ENCODE results near the gene NEK1.
"Not testable (repeated sequence)": the region's sequence is repeated elsewhere in the genome, so short reads cannot be mapped to it uniquely, and the experiment has no call there.

NEK1 gene

GRCh38 chr4:169612871-169613859 is 782 bp upstream of the NEK1 start:
- peak overlapping the region in 18 of 21 experiments; percentile 51 to 98 (median 94) for H3K27ac ChIP-seq
- peak overlapping the region; percentile 60 to 89 (median 83) for H3K4me3 ChIP-seq

GRCh38 chr4:169611157-169611556 is 1.2 kb downstream of the NEK1 start:
- H3K27ac ChIP-seq, result peak overlapping the region in 3 of 21 experiments; percentile 8 to 94 (median 37)
- H3K4me3 ChIP-seq, result peak overlapping the region in 2 of 7 experiments; percentile 79 to 84

GRCh38 chr4:169604903-169605331 is 7.5 kb downstream of the NEK1 start:
- Histone ChIP-seq H3K27ac (peak overlapping the region in 1 of 21 experiments; percentile 42), H3K4me3 (no peak overlapping the region)

- Histone ChIP-seq H3K27ac (peak overlapping the region in 1 of 21 experiments; percentile 7), H3K4me3 (no peak overlapping the region)
Observed at GRCh38 chr4:169604131-169604900, 8.1 kb downstream of the NEK1 start.

GRCh38 chr4:169603312-169603711 is 9.1 kb downstream of the NEK1 start:
- Histone ChIP-seq H3K27ac (no peak overlapping the region), H3K4me3 (no peak overlapping the region)

GRCh38 chr4:169601016-169601771 is 11.2 kb downstream of the NEK1 start:
- H3K4me3 ChIP-seq, result no peak overlapping the region
- no peak overlapping the region for H3K27ac ChIP-seq

GRCh38 chr4:169594560-169595195 is 17.7 kb downstream of the NEK1 start:
- Histone ChIP-seq H3K4me3 (no peak overlapping the region), H3K27ac (no peak overlapping the region)

GRCh38 chr4:169593050-169593560 is 19.3 kb downstream of the NEK1 start:
- Histone ChIP-seq H3K4me3 (no peak overlapping the region), H3K27ac (no peak overlapping the region)

- H3K27ac ChIP-seq, result no peak overlapping the region
- H3K4me3 ChIP-seq, result no peak overlapping the region
Observed at GRCh38 chr4:169583563-169583962, 28.8 kb downstream of the NEK1 start.

- Histone ChIP-seq H3K4me3 (no peak overlapping the region), H3K27ac (no peak overlapping the region)
Observed at GRCh38 chr4:169582706-169583105, 29.7 kb downstream of the NEK1 start.

- no peak overlapping the region for H3K27ac ChIP-seq
- H3K4me3 ChIP-seq, result no peak overlapping the region
Observed at GRCh38 chr4:169582203-169582602, 30.2 kb downstream of the NEK1 start.

GRCh38 chr4:169573889-169574288 is 38.5 kb downstream of the NEK1 start:
- H3K4me3 ChIP-seq, result no peak overlapping the region
- no peak overlapping the region for H3K27ac ChIP-seq

GRCh38 chr4:169571435-169571834 is 40.9 kb downstream of the NEK1 start:
- no peak overlapping the region for H3K4me3 ChIP-seq
- H3K27ac ChIP-seq, result no peak overlapping the region

- not testable (repeated sequence) for H3K27ac ChIP-seq, H3K4me3 ChIP-seq
Observed at GRCh38 chr4:169571012-169571411, 41.4 kb downstream of the NEK1 start.

GRCh38 chr4:169570266-169570665 is 42.1 kb downstream of the NEK1 start:
- not testable (repeated sequence) for H3K27ac ChIP-seq, H3K4me3 ChIP-seq

GRCh38 chr4:169569188-169569587 is 43.2 kb downstream of the NEK1 start:
- not testable (repeated sequence) for H3K4me3 ChIP-seq, H3K27ac ChIP-seq

- no peak overlapping the region for H3K27ac ChIP-seq
- H3K4me3 ChIP-seq, result no peak overlapping the region
Observed at GRCh38 chr4:169567916-169568315, 44.5 kb downstream of the NEK1 start.

- no peak overlapping the region for H3K27ac ChIP-seq
- no peak overlapping the region for H3K4me3 ChIP-seq
Observed at GRCh38 chr4:169566021-169566818, 46.2 kb downstream of the NEK1 start.

All from skin epidermis (tissue), 12 donors.